Dermis blood vessel endothelial cell (primary cell): ENCODE data around the gene GOLM1. TPM values are rescaled to one million over a fixed set of nuclear protein-coding genes. Genes with fewer than 3 reads are reported as not detected.
"Not testable (repeated sequence)": the region's sequence is repeated elsewhere in the genome, so short reads cannot be mapped to it uniquely, and the experiment has no call there.

ENCODE experiments used
- DNase-seq: peaks from one replicate; pipeline ENCODE4 v3.0.0; 2010
- total RNA-seq: library from RNA; depleted of rRNA; stranded (reverse); fragments of >200 nt; gene quantifications from 2 replicates; pipeline ENCODE4 v1.2.3, GENCODE V29; 2014

The GOLM1 gene
- total RNA-seq, 1 donor from 2014 or later: 32.7 TPM

DNA sequence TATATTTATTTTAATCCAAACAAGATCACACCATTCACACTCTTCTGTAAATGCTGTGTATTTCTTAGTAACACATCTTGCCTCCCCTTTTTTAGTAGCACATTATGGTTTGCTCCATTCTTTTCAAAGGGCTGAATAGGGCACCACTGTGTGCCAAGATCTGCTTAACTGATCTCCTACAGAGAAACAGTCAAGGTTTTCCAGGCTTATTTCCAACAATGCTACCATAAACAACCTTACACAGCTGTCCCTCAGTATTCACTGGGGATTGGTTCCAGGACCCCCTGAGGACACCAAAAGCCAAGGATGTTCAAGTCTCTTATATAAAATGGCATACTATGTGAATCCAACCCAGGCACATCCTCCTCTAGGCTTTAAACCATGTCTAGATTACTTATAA, 16.5 kb downstream of the GOLM1 start:
- no peak for DNase-seq

- no peak for DNase-seq
Observed at GRCh38 chr9:86079865-86080469, 19.4 kb downstream of the GOLM1 start.

DNA sequence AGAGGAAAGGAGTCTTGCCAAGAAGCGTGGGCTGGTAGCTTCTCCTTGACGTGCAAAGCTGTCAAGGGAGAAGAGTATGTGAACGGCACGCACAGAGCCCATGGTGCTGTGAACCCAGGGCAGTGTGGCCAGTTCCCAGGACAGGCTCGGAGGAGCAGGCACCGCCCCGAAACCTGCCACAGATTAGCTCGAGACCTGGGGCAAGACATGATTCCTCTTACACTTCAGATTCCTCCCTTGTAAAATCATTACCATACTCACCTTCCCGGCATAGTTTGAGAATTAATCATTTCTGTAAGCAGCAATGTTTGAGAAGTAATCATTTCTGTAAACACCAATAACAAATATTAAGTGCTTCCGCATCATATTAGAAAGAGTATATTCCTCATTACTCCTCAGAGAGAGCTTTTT, 19.9 kb downstream of the GOLM1 start:
- DNase-seq: no peak

DNA sequence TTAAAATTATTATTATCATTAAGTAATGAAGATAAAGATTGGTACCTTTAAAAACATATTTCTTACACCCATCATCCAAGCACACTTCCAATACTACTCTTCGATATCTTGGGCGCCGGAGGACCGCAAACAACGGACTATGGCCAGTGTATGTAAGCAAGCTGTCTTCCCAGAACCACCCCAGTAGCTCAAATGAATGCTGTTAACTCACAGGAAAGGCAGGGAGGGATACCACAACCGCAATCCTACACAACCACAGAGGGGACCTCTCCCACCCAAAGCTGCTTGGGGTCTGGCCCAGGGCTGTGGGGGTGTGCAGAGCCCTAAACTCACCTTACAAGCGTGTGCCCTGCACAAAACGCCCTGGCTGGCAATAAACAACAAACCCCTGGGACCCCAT, 20.6 kb downstream of the GOLM1 start:
- DNase-seq: no peak

GRCh38 chr9:86077276-86077675, 22.1 kb downstream of the GOLM1 start:
- no peak for DNase-seq

GRCh38 chr9:86075132-86076109, 23.9 kb downstream of the GOLM1 start:
- DNase-seq: no peak

GRCh38 chr9:86073839-86074238, 25.5 kb downstream of the GOLM1 start:
- DNase-seq: no peak

DNA sequence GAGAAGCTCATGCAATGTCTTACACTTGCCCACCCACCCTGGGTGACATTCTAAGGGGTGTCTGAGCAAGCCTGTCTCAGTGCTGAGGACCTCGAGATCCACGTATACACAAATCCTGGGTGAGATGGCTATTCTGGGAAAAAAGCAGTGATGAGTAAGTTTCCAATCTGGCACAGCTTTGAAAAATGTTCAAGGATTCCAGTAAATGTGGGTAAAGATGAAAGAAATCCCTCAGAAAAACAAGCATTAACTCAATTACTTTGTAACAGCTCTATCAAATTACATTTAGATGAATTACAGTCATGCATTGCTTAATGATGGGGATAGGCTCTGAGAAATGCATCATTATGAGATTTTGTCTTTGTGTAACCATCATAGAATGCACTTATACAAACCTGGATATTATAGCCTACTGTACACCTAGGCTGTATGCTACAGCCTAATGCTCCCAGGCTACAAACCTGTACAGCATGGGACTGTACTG, 26.9 kb downstream of the GOLM1 start:
- no peak for DNase-seq

DNA sequence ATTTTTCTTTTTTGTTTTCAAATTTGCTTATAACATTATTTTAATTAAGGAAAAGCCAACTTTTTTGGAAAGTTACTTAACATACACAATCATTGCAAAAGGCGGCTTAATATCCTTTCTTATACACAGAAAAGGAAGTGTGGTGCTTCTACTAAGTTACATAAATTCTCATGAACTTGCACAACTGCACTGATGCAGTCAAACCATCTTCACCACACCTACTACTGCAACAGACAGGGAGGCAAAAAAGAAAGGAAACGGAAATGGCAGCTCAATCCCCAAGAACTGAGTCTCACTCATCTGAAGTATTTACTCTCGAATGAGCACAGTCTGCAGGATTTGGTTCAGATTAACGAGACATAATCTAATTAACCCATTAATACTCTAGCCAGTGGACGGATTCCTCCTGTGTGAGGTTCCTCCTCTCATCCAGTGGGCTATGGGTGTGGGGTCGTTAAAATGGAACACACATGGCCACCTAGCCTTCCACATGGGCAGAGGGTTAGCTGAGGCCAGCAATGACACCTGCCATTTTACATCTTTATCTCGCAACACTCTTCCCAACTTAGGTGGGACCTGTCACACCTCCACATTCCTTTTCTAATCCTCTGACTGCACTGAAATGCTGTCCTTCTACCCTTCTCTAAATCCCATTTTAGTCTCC, 30.0 kb downstream of the GOLM1 start:
- DNase-seq: no peak

- DNase-seq: no peak
Observed at GRCh38 chr9:86064220-86064619, 35.1 kb downstream of the GOLM1 start.

DNA sequence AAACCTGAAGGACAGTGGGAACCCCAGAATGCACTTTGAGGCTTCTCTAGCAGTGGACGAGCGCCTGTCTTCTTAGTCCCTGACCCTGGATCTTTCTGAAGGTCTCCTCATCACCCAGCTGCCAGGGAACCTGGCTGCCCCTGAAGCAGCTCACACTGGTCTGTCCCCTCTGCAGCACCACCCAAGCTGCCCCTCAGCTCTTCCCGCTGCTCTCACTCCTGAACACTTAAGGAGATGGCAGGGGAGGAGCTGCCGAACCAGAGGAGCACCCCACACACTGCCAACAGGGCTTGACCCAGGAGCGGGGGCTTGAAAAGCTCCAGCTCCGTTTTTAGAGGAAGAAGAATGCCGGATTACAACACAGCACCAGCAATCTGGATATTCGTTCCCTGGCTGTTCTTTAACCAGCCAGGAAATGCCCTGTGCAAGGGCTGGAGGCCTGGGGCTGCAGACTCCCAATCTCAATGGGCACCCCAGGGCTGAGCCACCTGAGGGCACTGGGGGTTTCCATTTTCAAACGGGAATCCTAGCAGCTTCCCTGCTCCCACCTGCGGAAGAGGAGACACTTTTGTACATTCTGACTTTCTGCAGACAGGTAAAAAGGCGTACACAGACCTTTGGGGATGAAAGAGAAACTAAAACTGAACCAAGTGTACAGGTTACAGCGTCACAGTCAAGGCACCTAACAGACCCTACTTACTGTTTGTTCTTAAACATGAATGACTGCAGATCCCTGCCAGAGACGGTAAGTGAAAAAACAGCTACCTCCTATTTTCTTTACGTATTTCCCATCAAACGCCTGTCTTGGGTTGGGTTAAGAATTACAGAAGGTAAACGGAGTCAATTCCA, 36.3 kb downstream of the GOLM1 start:
- no peak for DNase-seq

GRCh38 chr9:86061972-86062739, 37.2 kb downstream of the GOLM1 start:
- DNase-seq: no peak

DNA sequence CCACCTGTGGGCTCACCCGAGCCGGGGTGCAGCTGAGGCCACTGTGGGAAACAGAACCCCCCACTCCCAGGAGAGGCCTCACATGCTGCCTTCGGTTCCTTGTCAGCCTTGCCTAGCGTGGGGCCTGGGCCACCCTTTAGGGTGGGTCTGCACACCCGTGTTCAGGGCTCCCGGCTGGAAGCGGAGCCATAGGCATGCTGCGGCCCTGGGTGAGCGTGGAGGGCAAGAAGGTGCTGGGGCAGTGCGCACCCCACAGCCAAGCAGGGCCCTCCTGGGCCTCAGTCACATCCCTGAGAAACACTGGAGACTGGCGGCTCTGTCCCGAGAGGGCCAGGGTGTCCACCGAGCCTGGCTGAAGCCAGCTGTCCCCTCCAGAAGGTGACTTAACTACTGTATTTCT, 41.9 kb downstream of the GOLM1 start:
- DNase-seq: no peak

- no peak for DNase-seq
Observed at GRCh38 chr9:86054695-86055094, 44.7 kb downstream of the GOLM1 start.

DNA sequence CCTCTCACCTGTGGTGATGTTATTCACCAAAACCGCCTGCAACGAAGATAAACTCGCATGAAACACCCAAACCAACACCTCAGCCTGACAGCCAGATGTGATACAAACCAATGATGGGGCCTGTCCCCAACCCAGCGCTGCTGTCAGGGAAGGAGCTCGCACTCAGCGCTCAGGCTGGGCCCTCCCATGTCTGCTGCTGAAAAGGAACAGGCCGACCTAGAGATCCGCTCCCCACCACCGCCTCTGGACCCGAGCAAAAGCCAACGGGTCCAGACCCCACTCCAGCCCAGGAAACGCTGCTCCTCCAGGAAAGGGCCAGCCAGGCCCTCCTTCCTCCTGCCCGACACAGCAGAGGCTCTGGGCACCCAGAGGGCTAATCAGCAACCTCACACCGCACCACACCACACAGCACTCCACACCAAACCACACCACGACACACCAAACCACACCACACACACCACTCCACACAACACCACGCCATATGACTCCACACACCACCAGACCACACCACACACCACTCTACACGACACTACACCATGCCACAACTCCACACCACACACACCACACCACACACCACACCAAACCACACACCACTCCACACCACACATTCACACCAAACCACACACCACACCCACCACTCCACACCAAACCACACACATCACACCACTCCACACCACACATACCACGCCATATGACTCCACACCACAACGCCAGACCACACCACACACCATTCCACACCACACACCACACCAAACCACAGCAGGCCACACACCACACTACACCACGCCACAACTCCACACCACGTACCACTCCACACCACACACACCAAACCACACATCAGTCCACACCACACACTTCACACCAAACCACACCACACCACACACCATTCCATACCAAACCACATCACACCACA, 46.5 kb downstream of the GOLM1 start:
- DNase-seq: no peak

DNA sequence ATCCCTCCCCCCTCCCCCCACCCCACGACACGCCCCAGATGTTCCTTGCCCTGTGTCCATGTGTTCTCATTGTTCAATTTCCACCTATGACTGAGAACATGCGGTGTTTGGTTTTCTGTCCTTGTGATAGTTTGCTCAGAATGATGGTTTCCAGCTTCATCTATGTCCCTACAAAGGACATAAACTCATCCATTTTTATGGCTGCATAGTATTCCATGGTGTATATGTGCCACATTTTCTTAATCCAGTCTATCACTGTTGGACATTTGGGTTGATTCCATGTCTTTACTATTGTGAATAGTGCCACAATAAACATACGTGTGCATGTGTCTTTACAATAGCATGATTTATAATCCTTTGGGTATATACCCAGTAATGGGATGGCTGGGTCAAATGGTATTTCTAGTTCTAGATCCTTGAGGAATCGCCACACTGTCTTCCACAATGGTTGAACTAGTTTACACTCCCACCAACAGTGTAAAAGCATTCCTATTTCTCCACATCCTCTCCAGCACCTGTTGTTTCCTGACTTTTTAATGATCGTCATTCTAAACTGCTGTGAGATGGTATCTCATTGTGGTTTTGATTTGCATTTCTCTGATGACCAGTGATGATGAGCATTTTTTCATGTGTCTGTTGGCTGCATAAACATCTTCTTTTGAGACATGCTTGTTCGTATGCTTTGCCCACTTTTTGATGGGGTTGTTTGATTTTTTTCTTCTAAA, 51.2 kb downstream of the GOLM1 start:
- DNase-seq: not testable (repeated sequence)

DNA sequence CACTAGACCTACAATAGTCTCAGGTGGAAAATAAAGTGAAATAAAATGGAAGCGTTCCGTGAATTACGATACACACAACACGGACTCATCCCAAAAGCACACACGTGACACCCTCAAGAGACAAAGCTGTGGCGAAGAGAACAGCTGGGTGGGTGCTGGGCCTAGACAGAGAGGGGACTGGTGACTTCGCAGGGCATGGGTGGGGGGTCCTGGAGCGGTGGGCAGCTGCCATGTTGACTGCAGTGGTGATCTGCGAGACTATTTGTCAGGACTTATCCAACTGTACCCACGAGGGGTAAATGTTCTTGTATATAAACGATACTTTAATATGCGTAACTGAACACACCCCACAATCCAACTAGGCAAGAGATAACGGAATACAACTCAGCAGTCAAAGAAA, 52.0 kb downstream of the GOLM1 start:
- DNase-seq: no peak

DNA sequence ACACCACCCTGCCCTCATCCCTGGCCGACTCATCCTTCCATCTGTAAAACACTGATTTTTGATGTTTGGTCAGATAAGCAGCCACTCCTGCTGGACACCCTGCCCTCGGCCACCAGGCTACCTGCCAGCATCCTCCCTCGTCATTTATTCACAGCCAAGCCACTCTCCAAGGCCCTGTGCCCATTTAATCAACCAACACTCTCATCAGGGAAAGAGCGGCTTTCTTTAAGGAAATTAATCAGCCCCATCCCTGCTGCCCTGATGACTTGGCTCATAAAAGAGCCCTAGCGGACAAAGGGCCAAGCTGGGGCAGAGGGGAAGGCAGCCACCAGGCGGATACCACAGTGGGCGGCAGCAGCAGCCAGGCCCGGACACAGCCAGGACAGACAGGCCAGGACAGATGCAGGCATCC, 52.4 kb downstream of the GOLM1 start:
- no peak for DNase-seq

DNA sequence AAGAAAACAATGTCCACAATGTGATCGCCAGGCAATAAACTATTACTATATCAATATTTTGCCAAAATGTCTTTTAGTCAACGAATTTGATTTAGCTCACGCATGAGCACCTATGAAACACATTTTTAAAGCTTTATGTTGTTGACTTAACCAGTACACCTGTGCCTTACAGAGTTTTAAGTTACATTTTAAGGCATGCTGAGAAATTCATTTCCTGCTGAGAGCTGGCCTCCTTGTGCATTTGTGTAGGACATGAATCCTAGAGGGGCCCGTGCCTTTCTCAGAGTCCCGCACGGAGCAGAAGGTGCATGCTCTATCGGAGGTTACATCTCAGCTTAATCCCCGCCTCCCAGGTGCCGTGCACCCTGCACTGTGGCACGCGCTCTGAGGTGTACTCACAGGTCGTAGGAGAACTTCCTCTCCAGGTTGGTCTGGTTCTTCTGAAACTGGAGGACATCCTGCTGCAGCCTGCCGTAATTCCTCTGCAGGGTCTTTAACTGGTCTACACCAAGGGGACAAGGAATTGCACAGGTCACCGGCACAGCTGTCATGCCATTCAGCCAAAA, 53.2 kb downstream of the GOLM1 start:
- no peak for DNase-seq
